Spinal cord (tissue), 10 donors: ENCODE results near the gene SEMA5A. TPM values are rescaled to one million over a fixed set of nuclear protein-coding genes. Genes with fewer than 3 reads are reported as not detected.
"Not testable (repeated sequence)": the region's sequence is repeated elsewhere in the genome, so short reads cannot be mapped to it uniquely, and the experiment has no call there.

Experiments used
- DNase-seq, 6 donors: peaks; one replicate each; pipeline versions ENCODE4 v3.0.0 to v3.0.0-alpha.2; 2013 to 2015; ENCODE audit warnings: low spot score in 6 of 6, low read depth in 4 of 6
- H3K27ac ChIP-seq: one replicate; pipeline ENCODE4 v1.5.1; 2013; ENCODE audit warnings: low read depth, low read length, control low read depth
- H3K27me3 ChIP-seq: one replicate; pipeline ENCODE4 v1.6.1; 2013; ENCODE audit warnings: low read length; ENCODE audit not compliant: control insufficient read depth, insufficient read depth
- H3K36me3 ChIP-seq: one replicate; pipeline ENCODE4 v1.6.1; 2013; ENCODE audit warnings: low read length; ENCODE audit not compliant: control insufficient read depth, insufficient read depth
- H3K4me1 ChIP-seq: one replicate; pipeline ENCODE4 v1.6.1; 2013; ENCODE audit warnings: low read length; ENCODE audit not compliant: control insufficient read depth, insufficient read depth
- H3K4me3 ChIP-seq: one replicate; pipeline ENCODE4 v1.5.1; 2013; ENCODE audit warnings: low read depth, low read length, control low read depth
- H3K9me3 ChIP-seq: one replicate; pipeline ENCODE4 v1.6.1; 2013; ENCODE audit warnings: low read length; ENCODE audit not compliant: control insufficient read depth, insufficient read depth
- whole genome bisulfite sequencing: methylation state at CpG from one replicate; pipeline ENCODE4 v1.1.5; 2013; ENCODE audit warnings: missing lambda C conversion rate; ENCODE audit not compliant: insufficient coverage; 5-methylcytosine and 5-hydroxymethylcytosine counted together
- polyA plus RNA-seq, 2 donors: library from polyadenylated mRNA; unstranded; fragments of 120-200 nt; gene quantifications; one replicate each; pipeline ENCODE4 v1.2.1, GENCODE V29; 2013; ENCODE audit not compliant: insufficient read length in 2 of 2
- total RNA-seq, 2 donors: library from RNA; depleted of rRNA in 1 of 2; stranded (reverse); fragments of 120-200 nt in 1 of 2; fragments of >200 nt in 1 of 2; gene quantifications; one replicate each; pipeline versions ENCODE4 v1.2.3 to v1.2.4, GENCODE V29; 2013 to 2014
- donor health status: healthy.

SEMA5A gene
- total and polyA plus RNA-seq, 4 donors = 35.2 to 70.7 (median 59.3) TPM

- Histone ChIP-seq H3K27me3 (no peaks in the 10 kb centered on the region), H3K4me3 (no peak overlapping the region), H3K36me3 (no peaks in the 10 kb centered on the region), H3K27ac (no peak overlapping the region), H3K9me3 (no peaks in the 10 kb centered on the region), H3K4me1 (peaks cover 3% of the 10 kb centered on the region)
- WGBS = 83% methylated on average over 1 of the region's 2 CpGs
- no peak for DNase-seq
These were observed 182.8 kb downstream of the SEMA5A start for GRCh38 chr5:9363026-9363425.

DNA sequence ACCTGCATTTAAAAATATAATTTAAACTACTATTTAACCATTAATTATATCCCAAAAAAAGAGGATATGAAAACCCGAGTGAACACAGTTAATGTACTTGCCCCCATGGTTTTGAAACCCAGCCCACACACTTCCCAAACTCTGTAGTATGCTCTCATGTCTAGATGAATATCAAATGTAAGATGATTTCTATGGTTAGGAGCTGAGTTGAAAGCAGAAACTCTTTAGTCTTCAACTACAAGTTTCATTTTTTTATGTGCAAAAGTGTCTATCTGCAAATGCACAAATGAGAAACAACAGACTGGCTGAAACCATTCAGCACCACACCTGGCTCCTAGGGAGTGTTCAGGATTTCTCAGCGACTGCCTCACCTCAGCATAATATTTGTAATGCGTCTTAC is 183.3 kb downstream of the SEMA5A start:
- Histone ChIP-seq H3K36me3 (no peaks in the 10 kb centered on the region), H3K4me1 (peaks cover 3% of the 10 kb centered on the region), H3K27me3 (no peaks in the 10 kb centered on the region), H3K4me3 (no peak overlapping the region), H3K9me3 (no peaks in the 10 kb centered on the region), H3K27ac (no peak overlapping the region)
- DNase-seq = no peak
- WGBS = no CpG with 5 or more reads among the region's 3 CpGs

- 59% methylated on average over 8 of the region's 8 CpGs for WGBS
- H3K4me3 ChIP-seq = no peak overlapping the region
- no peaks in the 10 kb centered on the region for H3K27me3 ChIP-seq
- DNase-seq = no peak
- H3K4me1 ChIP-seq = peaks cover 3% of the 10 kb centered on the region
- H3K9me3 ChIP-seq = no peaks in the 10 kb centered on the region
- no peak overlapping the region for H3K27ac ChIP-seq
- H3K36me3 ChIP-seq = no peaks in the 10 kb centered on the region
These were observed 184.0 kb downstream of the SEMA5A start for GRCh38 chr5:9361835-9362234.

GRCh38 chr5:9358961-9359685 is 186.8 kb downstream of the SEMA5A start:
- Histone ChIP-seq H3K4me3 (no peak overlapping the region), H3K9me3 (no peaks in the 10 kb centered on the region), H3K27me3 (no peaks in the 10 kb centered on the region), H3K36me3 (no peaks in the 10 kb centered on the region), H3K27ac (no peak overlapping the region), H3K4me1 (no peaks in the 10 kb centered on the region)
- no peak for DNase-seq
- WGBS = 64% methylated on average over 1 of the region's 2 CpGs

DNA sequence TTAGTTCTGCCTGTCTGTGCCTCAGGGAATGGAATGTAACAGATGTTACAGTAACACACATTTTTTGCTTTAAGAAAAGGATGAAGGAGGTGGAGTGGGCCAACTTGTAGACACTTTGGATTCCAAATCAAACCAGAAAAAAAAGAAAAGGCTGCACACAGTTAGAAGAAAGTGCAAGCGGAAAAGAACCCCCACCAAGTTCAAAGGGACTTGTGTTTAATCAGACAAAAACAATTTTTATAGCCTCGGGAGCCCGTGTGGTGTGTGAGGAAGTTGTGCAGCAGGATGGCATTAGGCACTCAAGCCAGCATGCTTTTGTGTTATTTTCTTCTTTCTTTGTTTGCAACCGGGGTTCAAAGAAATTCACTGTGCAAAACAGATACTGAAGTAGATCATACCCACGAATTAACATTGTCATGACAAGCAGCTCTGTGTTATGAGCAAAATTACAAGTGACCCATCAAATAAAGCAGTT is 189.5 kb downstream of the SEMA5A start:
- H3K36me3 ChIP-seq = no peaks in the 10 kb centered on the region
- H3K4me3 ChIP-seq = no peak overlapping the region
- H3K4me1 ChIP-seq = no peaks in the 10 kb centered on the region
- no peaks in the 10 kb centered on the region for H3K9me3 ChIP-seq
- WGBS = no CpG with 5 or more reads among the region's 5 CpGs
- DNase-seq = peak in 2 of 6 donors; percentile 19 to 59
- H3K27me3 ChIP-seq = no peaks in the 10 kb centered on the region
- peak overlapping the region; percentile 4 for H3K27ac ChIP-seq

DNA sequence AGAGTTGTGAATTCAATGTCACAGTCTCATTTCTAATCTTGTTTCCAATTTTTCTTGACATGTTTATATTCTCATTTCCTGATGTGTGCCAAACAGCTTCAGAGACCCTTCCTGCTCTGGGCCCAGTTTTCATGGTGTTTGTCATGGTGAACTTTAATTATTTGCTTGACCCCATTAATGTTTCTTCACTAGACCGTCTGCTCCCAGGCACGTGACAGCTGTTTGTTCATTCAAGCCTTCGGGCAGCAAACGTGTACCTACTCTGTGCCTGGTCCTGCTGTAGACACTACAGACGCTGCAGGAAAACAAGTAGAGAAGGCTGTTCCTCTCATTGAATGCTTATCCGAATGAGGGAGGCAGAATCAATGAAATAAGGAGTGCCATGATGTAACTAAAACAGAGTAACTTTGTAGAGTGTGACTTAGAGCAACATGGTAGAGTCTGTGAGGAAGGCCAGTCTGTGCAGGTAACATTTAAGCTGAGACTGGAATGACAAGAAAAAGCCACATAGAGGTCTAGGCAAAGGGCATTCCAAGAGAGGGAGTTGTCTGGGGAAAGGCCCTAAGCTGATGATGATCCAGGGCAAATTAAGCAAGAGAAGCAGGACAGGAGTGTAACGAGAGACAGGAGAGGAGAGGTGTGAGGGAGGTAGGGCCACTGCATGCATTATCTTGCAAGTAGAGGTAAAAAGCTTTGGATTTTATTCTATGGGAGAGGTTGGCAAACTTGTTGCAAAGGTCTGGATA is 191.4 kb downstream of the SEMA5A start:
- Histone ChIP-seq H3K4me3 (no peak overlapping the region), H3K9me3 (no peaks in the 10 kb centered on the region), H3K4me1 (no peaks in the 10 kb centered on the region), H3K27me3 (no peaks in the 10 kb centered on the region), H3K27ac (no peak overlapping the region), H3K36me3 (no peaks in the 10 kb centered on the region)
- 62% methylated on average over 7 of the region's 7 CpGs for WGBS
- no peak for DNase-seq

DNA sequence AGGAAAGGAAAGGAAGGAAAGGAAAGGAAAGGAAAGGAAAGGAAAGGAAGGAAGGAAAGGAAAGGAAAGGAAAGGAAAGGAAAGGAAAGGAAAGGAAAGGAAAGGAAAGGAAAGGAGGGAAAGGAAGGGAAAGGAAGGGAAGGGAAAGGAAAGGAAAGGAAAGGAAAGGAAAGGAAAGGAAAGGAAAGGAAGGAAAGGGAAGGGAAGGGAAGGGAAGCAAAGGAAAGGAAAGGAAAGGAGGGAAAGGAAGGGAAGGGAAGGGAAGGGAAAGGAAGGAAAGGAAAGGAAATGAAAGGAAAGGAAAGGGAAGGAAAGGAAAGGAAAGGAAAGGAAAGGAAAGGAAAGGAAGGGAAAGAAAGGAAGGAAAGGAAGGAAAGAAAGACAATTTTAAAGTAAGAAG is 192.8 kb downstream of the SEMA5A start:
- not testable (repeated sequence) for H3K27me3 ChIP-seq, H3K4me3 ChIP-seq, H3K27ac ChIP-seq, H3K4me1 ChIP-seq, H3K36me3 ChIP-seq, H3K9me3 ChIP-seq, DNase-seq

- DNase-seq = no peak
- H3K4me3 ChIP-seq = no peak overlapping the region
- H3K4me1 ChIP-seq = no peaks in the 10 kb centered on the region
- no peaks in the 10 kb centered on the region for H3K9me3 ChIP-seq
- H3K27ac ChIP-seq = no peak overlapping the region
- H3K36me3 ChIP-seq = no peaks in the 10 kb centered on the region
- 88% methylated on average over 2 of the region's 2 CpGs for WGBS
- H3K27me3 ChIP-seq = no peaks in the 10 kb centered on the region
These were observed 194.3 kb downstream of the SEMA5A start for GRCh38 chr5:9351546-9351945.

- Histone ChIP-seq H3K27ac (no peak overlapping the region), H3K36me3 (no peaks in the 10 kb centered on the region), H3K9me3 (no peaks in the 10 kb centered on the region), H3K27me3 (no peaks in the 10 kb centered on the region), H3K4me1 (no peaks in the 10 kb centered on the region), H3K4me3 (no peak overlapping the region)
- no peak for DNase-seq
- WGBS = 0% methylated on average over 1 of the region's 4 CpGs
These were observed 195.5 kb downstream of the SEMA5A start for GRCh38 chr5:9350301-9350797.
